Endodermal cell (in vitro differentiated cells): ENCODE results near the gene CNDP1. TPM values are rescaled to one million over a fixed set of nuclear protein-coding genes. Genes with fewer than 3 reads are reported as not detected.

ENCODE experiments used
- DNase-seq: peaks from one replicate; pipeline ENCODE4 v3.0.0-alpha.2; 2017
- H3K27ac ChIP-seq: 2 replicates; pipeline ENCODE4 v1.5.1; 2013; ENCODE audit warnings: mild to moderate bottlenecking, low read depth, low read length, moderate library complexity
- H3K27me3 ChIP-seq: 2 replicates; pipeline ENCODE4 v1.6.1; 2013; ENCODE audit warnings: mild to moderate bottlenecking, low read length, moderate library complexity; ENCODE audit not compliant: insufficient read depth, control insufficient read depth, poor library complexity, severe bottlenecking
- H3K36me3 ChIP-seq: 2 replicates; pipeline ENCODE4 v1.7.0; 2013; ENCODE audit warnings: mild to moderate bottlenecking, low read length, moderate library complexity; ENCODE audit not compliant: control insufficient read depth, insufficient read depth
- H3K4me1 ChIP-seq: one replicate; pipeline ENCODE4 v1.7.0; 2013; ENCODE audit warnings: low read length; ENCODE audit not compliant: control insufficient read depth, insufficient read depth
- H3K4me3 ChIP-seq: 2 replicates; pipeline ENCODE4 v1.5.1; 2013; ENCODE audit warnings: mild to moderate bottlenecking, low read length, moderate library complexity
- H3K9ac ChIP-seq: 2 replicates; pipeline ENCODE4 v1.6.1; 2013; ENCODE audit warnings: mild to moderate bottlenecking, low read length, moderate library complexity; ENCODE audit not compliant: poor library complexity, severe bottlenecking; ENCODE audit errors: extremely low read depth
- H3K9me3 ChIP-seq: 2 replicates; pipeline ENCODE4 v1.6.1; 2013; ENCODE audit warnings: mild to moderate bottlenecking, low read length, moderate library complexity; ENCODE audit not compliant: control insufficient read depth
- H3K27ac Mint-ChIP-seq: 2 replicates; pipeline ENCODE4 v1.8.0; 2020; ENCODE audit warnings: mixed read lengths
- H3K27me3 Mint-ChIP-seq: 2 replicates; pipeline ENCODE4 v1.8.0; 2021; ENCODE audit warnings: mild to moderate bottlenecking, mixed read lengths; ENCODE audit not compliant: insufficient read depth
- H3K36me3 Mint-ChIP-seq: 2 replicates; pipeline ENCODE4 v1.8.0; 2020; ENCODE audit warnings: low read depth, mixed read lengths
- H3K4me1 Mint-ChIP-seq: 2 replicates; pipeline ENCODE4 v1.8.0; 2020; ENCODE audit warnings: mixed read lengths
- H3K4me3 Mint-ChIP-seq: 2 replicates; pipeline ENCODE4 v1.8.0; 2020; ENCODE audit warnings: mild to moderate bottlenecking, moderate library complexity, mixed read lengths
- H3K9me3 Mint-ChIP-seq: 2 replicates; pipeline ENCODE4 v1.8.0; 2020; ENCODE audit warnings: mild to moderate bottlenecking, mixed read lengths
- CTCF ChIP-seq: fragments of 200-600 bp; sonication (generic); conservative IDR thresholded peaks from 2 replicates; pipeline ENCODE4 v1.5.0; 2021; ENCODE audit warnings: antibody characterized with exemption, mild to moderate bottlenecking
- WGBS, 2 experiments: methylation state at CpG; one replicate each; pipeline versions ENCODE4 v1.1.5 to v1.1.7; 2013; ENCODE audit warnings: missing lambda C conversion rate in 2 of 2, mixed read lengths in 1 of 2; ENCODE audit not compliant: insufficient coverage in 1 of 2, insufficient read length in 1 of 2; 5-methylcytosine and 5-hydroxymethylcytosine counted together
- total RNA-seq, 2 donors: library from RNA; stranded (reverse); fragmentation: NEBNext Ultra II Directional in 1 of 2; extraction: Animal tissue kit (Norgen Biotek cat#: 25700) in 1 of 2; gene quantifications; 2 replicates in 1 of 2; 3 replicates in 1 of 2; pipeline ENCODE4 v1.2.1, GENCODE V29; 2021

CNDP1 gene
- total RNA-seq, 2 donors from 2014 or later = 0.51 TPM; not detected in 1

DNA sequence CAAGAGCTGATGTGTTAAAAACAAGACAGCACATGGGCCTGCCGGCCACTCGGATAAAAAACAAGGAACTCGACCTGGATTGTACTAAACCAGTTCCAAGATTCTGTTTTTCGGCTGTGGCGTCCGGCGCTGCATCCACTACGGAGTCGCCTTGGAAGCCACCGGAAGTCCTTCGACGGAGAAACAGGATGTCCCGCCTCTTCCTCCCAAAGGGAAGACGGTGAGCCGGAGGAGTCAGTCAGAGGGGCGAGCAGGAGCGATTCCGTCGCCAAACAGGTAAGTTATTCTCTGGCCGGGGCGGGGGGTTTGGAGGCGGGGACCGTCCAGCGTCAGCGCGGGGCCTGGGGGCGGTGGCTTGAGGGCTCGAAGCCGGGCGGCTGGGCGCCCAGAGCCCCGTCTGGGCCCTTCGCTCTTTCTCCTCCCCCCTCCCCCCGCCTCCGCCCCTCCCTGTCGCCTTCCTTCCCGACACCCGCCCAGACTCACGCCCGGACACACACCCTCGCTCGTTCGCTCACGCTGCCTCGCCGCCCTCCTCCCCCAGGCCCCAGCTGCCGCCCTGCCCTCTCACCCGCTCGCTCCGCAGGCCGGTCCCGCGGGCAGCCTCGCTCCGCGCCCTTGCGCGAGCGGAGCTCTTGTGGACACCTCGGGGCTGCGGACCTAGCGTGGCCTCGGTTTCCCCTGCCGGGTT, 63.5 kb downstream of the CNDP1 start, which contains the start of gene ZNF407:
Gene ZNF407, plus strand, starts transcription at position 209 of the 688 bp plus-strand sequence. CDS start 33,150 bp downstream, outside the sequence.
- DNase-seq = peak; percentile 97
- WGBS, 2 experiments = 0% methylated on average over 18 to 56 of the region's 64 CpGs

DNA sequence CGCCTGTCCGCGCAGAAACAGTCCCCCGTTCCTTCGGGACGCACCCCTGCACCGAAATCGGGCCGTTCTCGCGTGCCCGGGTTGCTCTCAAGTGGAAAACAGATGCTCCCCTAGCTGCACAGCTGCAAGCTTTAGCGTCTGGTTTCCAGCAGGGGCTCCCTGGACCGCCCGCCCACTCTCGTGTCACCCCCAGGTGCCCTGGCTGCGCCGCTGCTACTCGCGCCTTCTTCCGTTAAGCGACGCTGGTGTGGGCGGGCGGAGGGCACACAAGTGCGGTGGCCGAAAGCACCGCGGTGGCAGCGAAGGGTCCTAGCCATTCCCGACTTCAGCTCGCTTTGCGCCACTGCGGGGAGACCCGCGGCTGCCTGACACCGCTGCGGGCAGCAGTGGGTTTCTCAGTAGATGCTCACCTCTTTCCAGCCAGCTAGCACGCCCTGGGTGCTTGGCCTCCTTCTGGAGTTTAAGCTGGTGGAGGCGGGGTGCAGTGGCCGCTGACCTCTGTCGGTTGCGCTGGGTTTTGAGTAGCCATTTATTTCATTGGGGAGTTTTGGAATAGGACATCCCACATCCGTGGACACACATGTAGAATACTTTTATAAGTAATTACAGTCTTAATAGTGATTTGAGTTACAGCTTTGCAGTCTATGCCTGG, 64.2 kb downstream of the CNDP1 start:
- H3K4me3 Mint-ChIP-seq = peak overlapping the region; percentile 86
- Histone ChIP-seq H3K27me3 (no peaks in the 10 kb centered on the region), H3K27ac (peak overlapping the region; percentile 85), H3K9me3 (no peaks in the 10 kb centered on the region), H3K9ac (peak overlapping the region; percentile 92), H3K36me3 (peaks cover 5% of the 10 kb centered on the region), H3K4me3 (peak overlapping the region; percentile 97), H3K4me1 (no peaks in the 10 kb centered on the region)
- peaks cover 5% of the 10 kb centered on the region for H3K27me3 Mint-ChIP-seq
- peak overlapping the region; percentile 96 for H3K27ac Mint-ChIP-seq
- peaks cover 16% of the 10 kb centered on the region for H3K4me1 Mint-ChIP-seq
- H3K9me3 Mint-ChIP-seq = no peaks in the 10 kb centered on the region
- H3K36me3 Mint-ChIP-seq = peaks cover 6% of the 10 kb centered on the region
- peak; percentile 36 for TF ChIP-seq CTCF
- DNase-seq = peak; percentile 82
- WGBS, 2 experiments = 0% methylated on average over 10 to 42 of the region's 44 CpGs

More for the DNA sequence above, 63.5 kb downstream of the CNDP1 start, which contains the start of gene ZNF407:
- peak within 1 kb of the TSS; percentile 92 for H3K9ac ChIP-seq
- no peak for TF ChIP-seq CTCF
- peaks cover 5% of the 10 kb centered on the region for H3K27me3 Mint-ChIP-seq
- peak within 1 kb of the TSS; percentile 86 for H3K4me3 Mint-ChIP-seq
- no peaks in the 10 kb centered on the region for H3K4me1 ChIP-seq
- H3K9me3 Mint-ChIP-seq = no peaks in the 10 kb centered on the region
- H3K9me3 ChIP-seq = no peaks in the 10 kb centered on the region
- peak within 1 kb of the TSS; percentile 96 for H3K27ac Mint-ChIP-seq
- H3K36me3 ChIP-seq = peaks cover 5% of the 10 kb centered on the region
- peaks cover 16% of the 10 kb centered on the region for H3K4me1 Mint-ChIP-seq
- peak within 1 kb of the TSS; percentile 97 for H3K4me3 ChIP-seq
- H3K36me3 Mint-ChIP-seq = peaks cover 8% of the 10 kb centered on the region
- no peaks in the 10 kb centered on the region for H3K27me3 ChIP-seq
- peak within 1 kb of the TSS; percentile 85 for H3K27ac ChIP-seq

GRCh38 chr18:74604361-74604760, 70.1 kb downstream of the CNDP1 start:
- no peak overlapping the region for H3K27ac Mint-ChIP-seq
- H3K4me1 Mint-ChIP-seq = peaks cover 10% of the 10 kb centered on the region
- peak; percentile 30 for TF ChIP-seq CTCF
- no peaks in the 10 kb centered on the region for H3K36me3 Mint-ChIP-seq
- H3K27ac ChIP-seq = no peak overlapping the region
- H3K36me3 ChIP-seq = no peaks in the 10 kb centered on the region
- no peaks in the 10 kb centered on the region for H3K9me3 ChIP-seq
- no peak for DNase-seq
- H3K4me3 Mint-ChIP-seq = no peak overlapping the region
- no peaks in the 10 kb centered on the region for H3K9me3 Mint-ChIP-seq
- no peaks in the 10 kb centered on the region for H3K4me1 ChIP-seq
- peak overlapping the region; percentile 26 for H3K4me3 ChIP-seq
- no peaks in the 10 kb centered on the region for H3K27me3 ChIP-seq
- no peak overlapping the region for H3K9ac ChIP-seq
- peaks cover 5% of the 10 kb centered on the region for H3K27me3 Mint-ChIP-seq
